GM20431 (cell line): ENCODE results near the gene CXorf58.
"Not testable (repeated sequence)": the region's sequence is repeated elsewhere in the genome, so short reads cannot be mapped to it uniquely, and the experiment has no call there.

Source experiments
- in situ Hi-C: fragments of 300-500 bp; cut with MseI, MboI; formaldehyde crosslinking; loops from one replicate; pipeline ENCODE4 v1.15.0; 2020; ENCODE audit warnings: low sequenced_read_pairs; ENCODE audit not compliant: unreplicated experiment

Gene CXorf58

DNA sequence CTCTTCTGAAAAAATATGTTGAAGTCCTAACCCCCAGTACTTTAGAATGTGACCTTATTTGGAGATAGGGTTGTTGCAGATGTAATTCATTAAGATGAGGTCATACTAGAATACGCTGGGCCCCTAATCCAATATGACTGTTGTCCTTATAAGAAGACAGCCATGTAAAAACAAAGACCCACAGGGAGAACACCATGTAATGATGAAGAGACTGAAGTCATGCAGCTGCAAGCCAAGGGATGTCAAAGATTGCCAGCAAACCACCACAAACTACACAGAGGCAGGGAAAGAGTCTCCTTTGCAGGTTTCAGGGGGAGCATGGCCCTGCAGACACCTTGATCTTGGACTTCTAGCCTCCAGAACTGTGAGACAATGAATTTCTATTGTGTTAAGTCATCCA is 37.4 kb downstream of the CXorf58 start:
- in situ Hi-C loops: no loop called here

DNA sequence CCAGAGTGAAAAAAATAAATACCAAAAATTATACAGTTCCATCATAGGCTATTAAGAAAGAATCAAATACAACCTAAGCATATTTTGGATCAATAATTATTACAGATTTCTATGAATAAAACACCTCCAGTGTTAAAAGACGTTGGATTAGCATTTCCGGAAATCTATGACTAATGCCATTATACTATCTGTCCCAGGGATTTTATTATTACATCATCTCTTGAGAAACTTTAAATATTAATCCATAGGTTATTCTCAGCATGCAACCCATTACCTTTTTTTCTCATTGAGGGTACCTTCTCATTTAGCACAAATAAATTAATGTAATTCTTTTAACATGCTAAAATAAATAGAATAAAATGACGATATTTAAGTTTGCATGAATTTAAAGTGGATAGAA is 44.6 kb downstream of the CXorf58 start:
- in situ Hi-C loops: no loop called here

DNA sequence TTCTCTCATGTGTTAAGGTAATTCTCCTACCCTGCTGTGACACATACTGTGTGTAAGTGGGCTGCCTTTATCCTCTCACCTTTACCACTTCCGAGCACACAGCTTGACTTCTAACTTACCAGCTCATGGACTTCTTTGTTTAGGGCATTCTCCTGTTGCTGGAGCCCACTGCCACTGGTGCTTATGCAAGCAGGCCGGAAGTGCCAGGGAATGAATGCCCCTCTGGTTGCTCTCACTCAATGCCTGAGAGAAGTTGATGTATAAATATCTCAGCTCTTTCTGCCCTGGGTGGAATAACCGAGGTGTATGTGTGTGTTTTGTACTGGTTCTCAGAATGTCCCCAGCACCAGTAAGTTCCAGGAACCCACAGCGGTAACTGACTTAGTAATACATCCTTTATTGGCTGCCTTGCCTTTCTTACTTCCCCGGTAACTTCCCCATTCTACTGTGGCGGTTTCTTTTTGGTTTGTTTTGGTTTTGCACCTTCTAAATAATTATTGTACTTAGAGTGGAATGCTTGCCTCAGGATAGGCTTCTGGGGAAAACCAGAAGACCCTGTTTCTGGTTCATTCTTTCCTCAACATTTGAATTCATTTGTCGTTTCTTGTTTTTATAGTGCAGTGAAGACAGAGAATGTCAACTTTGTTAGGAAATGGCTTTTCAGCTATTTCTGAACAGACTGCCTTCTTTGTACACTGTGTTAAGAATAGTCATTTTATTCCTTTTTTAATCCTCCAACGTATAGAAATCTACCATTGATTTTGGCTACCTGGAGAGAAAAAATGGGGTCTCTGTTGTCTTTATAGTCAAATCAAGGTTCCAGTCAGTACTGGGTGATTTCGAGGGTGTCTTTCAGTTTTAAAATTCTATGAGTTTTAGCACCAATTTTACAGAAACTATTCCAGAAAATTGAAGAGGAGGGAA is 45.4 kb downstream of the CXorf58 start:
- in situ Hi-C loops: no loop called here

DNA sequence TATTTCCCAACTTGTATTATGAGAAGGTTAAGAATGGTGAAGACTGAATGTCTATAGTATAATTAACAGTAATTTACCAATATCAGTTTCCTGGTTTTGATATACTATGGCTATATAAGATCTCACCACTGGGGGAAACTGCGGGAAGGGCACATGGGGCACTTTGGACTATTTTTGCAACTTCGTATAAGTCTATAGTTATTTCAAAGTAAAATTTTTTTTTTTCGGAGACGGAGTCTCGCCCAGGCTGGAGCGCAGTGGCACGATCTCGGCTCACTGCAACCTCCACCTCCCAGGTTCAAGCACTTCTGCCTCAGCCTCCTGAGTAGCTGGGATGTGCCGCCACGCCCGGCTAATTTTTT is 46.1 kb downstream of the CXorf58 start:
- in situ Hi-C loops: no loop called here

DNA sequence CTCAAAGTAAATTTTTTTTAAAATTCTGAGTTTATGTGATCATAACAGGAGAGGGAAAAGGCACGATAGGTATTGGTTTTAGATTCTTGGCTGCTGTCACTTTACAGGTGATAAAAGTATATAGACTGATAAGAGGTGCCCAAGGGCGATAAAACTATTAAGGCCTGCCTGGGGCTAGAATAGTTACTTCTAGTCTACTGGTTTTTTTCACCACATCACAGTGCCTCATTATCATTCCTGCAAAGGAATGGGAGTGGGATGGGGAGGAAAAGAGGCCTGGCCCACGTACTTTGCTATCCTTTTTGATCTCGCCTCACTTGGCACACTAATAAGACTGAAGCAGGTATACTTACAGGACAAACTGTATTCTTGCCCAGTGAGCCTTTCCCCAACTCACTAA is 46.6 kb downstream of the CXorf58 start:
- in situ Hi-C loops: no loop called here

DNA sequence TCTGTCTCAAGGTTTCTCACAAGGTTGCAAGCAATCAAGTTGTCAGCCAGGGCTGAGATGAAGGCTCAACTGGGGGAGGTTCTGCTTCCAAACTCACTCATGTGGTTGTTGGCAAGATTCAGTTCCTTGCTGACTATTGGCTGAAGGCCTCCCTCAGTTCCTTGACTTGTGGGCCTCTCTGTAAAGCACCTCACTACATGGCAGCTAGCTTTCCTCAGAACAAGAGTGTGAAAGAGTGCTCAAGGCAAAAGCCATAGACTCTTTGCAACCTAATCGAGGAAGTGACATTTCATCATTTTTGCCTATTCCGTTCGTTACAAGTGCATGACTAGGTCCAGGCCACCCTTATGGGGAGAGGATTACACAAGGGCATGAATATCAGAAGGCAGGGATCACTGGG is 52.0 kb downstream of the CXorf58 start:
- in situ Hi-C loops: no loop called here

DNA sequence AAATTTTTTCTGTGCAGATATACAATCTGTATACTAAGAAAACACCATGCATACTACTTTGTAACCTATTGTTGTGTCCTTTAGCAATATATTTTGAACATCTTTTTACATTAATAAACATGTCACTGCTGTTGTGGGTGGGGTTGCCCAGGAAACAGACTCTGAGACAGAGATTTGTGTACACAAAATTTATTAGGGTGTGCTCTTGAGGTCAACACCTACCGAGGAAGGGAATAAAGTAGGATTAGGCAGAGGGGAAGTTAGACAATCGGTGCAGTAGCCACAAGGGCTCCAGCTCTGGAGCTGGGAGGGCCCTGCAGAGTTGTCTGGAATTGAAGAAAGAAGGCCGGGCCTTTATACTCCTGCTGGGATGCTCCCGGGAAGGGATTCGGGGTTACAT is 56.4 kb downstream of the CXorf58 start:
- in situ Hi-C loops: no loop called here

DNA sequence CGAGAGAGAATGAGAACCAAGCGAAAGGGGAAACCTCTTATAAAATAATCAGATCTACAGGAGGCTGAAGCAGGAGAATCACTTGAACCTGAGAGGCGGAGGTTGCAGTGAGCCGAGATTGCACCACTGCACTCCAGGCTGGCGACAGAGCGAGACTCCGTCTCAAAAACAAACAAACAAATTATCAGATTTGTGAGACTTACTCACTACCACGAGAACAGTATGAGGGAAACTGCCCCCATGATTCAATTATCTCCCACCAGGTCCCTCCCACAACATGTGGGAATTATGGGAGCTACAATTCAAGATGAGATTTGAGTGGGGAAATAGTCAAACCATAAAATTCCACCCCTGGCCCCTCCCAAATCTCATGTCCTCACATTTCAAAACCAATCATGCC is 57.8 kb downstream of the CXorf58 start:
- in situ Hi-C loops: not testable (repeated sequence)

DNA sequence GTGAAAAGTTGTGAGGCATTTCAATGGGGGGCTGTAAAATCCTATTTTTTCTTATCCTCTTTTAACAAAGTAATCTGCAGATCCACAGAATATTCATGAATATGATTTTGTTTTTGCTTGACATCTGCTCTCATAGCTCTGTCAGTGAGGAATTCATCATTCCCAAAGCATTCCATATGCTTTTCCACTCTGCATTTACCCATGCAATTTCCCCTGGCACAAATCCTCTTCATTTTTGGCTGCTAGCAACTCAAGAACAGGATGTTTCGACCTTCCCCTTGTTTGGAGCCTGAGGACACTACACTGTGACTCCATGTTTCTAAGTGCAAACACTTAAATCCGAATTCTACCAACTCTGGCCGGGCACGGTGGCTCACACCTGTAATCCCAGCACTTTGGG is 70.7 kb downstream of the CXorf58 start:
- in situ Hi-C loops: no loop called here

DNA sequence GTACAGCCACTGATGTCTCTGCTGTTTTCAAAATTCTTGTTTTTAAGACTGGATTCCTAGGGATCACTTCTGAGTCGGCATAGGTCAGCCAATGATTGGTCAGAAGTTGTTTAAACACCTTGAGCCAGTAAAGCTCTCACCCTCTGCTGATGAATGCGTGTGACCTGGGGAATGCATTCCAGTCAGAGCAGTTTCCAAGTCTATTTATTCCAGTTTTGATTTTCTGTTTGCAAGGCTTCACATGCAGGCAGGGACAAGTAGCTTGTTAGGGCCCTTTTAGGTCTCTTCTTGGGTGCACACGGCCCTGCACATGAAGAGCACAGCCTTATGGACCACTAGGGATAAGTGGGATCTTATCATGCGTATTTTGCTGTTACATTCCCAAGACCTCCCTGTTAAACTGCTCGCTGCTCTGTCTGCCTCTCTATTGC is 72.2 kb downstream of the CXorf58 start:
- in situ Hi-C loops: no loop called here

DNA sequence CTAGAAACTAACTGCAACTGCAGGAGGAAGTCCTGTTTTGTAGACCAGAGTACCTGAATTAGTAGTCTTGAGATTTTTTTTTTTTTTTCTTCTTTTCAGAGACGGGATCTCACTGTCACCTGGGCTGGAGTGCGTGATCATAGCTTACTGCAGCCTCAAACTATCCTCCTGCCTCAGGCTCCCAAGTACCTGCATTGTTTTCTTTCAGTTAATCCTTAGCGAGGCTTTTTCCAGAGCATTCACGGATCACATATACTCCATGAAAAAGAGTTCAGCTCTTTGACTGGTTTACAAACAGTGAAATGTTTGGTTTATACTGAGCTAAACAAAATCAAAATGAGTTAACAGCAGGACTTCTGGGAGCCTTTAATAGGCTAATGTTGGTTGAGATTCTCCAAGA is 73.4 kb downstream of the CXorf58 start:
- in situ Hi-C loops: no loop called here

DNA sequence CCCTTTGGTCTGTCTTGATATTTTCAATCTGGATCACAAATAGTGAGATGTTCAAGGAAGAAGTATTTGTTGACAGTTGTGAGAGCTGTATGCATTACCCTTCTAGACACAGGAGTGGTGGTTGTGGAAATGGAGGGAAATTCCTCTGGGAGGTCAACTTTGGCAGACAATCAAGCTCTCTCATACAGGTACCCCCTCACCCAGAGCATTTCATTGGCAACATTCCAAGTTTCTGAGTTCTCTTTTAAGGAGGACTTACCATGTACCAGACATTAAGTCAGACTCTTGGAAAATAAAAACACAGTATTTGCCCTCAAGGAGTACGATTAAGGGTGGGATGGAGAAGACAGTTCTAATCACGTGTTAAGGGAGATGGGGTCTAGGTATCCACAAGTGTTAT is 73.9 kb downstream of the CXorf58 start:
- in situ Hi-C loops: no loop called here

DNA sequence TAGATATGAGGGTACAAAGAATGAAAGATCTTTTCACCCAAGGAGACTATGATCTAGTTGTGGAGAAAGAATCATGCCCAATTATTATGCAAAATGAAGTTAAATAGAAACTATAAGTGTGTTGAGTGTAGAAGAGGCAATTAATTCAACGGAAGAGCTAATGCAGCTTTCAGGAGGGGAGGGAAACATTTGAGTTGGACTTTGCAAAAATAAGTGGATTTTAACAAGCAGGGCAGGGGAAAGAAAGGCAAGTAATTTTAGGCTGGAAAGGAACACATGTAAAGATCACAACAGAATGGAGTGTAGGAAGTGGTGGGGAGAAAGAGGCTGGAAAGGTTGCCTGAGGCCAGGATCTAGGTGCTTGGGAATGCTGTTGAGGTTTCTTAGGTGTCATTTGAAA is 75.1 kb downstream of the CXorf58 start:
- in situ Hi-C loops: no loop called here
